T-helper 2 cell (primary cell): ENCODE measurements around the gene LHFPL3.
"Not testable (repeated sequence)": the region's sequence is repeated elsewhere in the genome, so short reads cannot be mapped to it uniquely, and the experiment has no call there.

ENCODE experiments used
- DNase-seq, 5 experiments: peaks; one replicate each; pipeline versions ENCODE4 v3.0.0 to v3.0.0-alpha.2; 2012 to 2022

The LHFPL3 gene

GRCh38 chr7:104903044-104903443 is 574.6 kb downstream of the LHFPL3 start:
- no peak for DNase-seq

GRCh38 chr7:104903846-104904245 is 575.4 kb downstream of the LHFPL3 start:
- no peak for DNase-seq

- no peak for DNase-seq
Measured at GRCh38 chr7:104906032-104906431, 577.6 kb downstream of the LHFPL3 start.

- DNase-seq, result no peak
Measured at GRCh38 chr7:104906556-104906955, 578.2 kb downstream of the LHFPL3 start.

GRCh38 chr7:104908636-104909035 is 580.2 kb downstream of the LHFPL3 start:
- no peak for DNase-seq

- no peak for DNase-seq
Measured at GRCh38 chr7:104909096-104909495, 580.7 kb downstream of the LHFPL3 start.

- no peak for DNase-seq
Measured at GRCh38 chr7:104914421-104914820, 586.0 kb downstream of the LHFPL3 start.

GRCh38 chr7:104921596-104921995 is 593.2 kb downstream of the LHFPL3 start:
- DNase-seq, result no peak

- no peak for DNase-seq
Measured at GRCh38 chr7:104922182-104923009, 594.0 kb downstream of the LHFPL3 start.

GRCh38 chr7:104923010-104923421 is 594.6 kb downstream of the LHFPL3 start:
- peak in 4 of 5 experiments; percentile 48 to 87 (median 54) for DNase-seq

GRCh38 chr7:104926189-104926588 is 597.8 kb downstream of the LHFPL3 start:
- not testable (repeated sequence) for DNase-seq

GRCh38 chr7:104926601-104927041 is 598.2 kb downstream of the LHFPL3 start:
- no peak for DNase-seq

- DNase-seq, result no peak
Measured at GRCh38 chr7:104927055-104927454, 598.7 kb downstream of the LHFPL3 start.

- no peak for DNase-seq
Measured at GRCh38 chr7:104928721-104929400, 600.5 kb downstream of the LHFPL3 start.

GRCh38 chr7:104929921-104930320 is 601.5 kb downstream of the LHFPL3 start:
- DNase-seq, result no peak

- DNase-seq, result no peak
Measured at GRCh38 chr7:104931181-104931781, 602.9 kb downstream of the LHFPL3 start.

GRCh38 chr7:104933022-104933421 is 604.6 kb downstream of the LHFPL3 start:
- DNase-seq, result no peak

- no peak for DNase-seq
Measured at GRCh38 chr7:104933521-104933988, 605.2 kb downstream of the LHFPL3 start.

GRCh38 chr7:104934665-104935064 is 606.3 kb downstream of the LHFPL3 start:
- DNase-seq, result no peak

- no peak for DNase-seq
Measured at GRCh38 chr7:104935276-104935675, 606.9 kb downstream of the LHFPL3 start.

GRCh38 chr7:104936546-104936945 is 608.1 kb downstream of the LHFPL3 start:
- no peak for DNase-seq

GRCh38 chr7:104937489-104937888 is 609.1 kb downstream of the LHFPL3 start:
- not testable (repeated sequence) for DNase-seq

- no peak for DNase-seq
Measured at GRCh38 chr7:104938741-104939390, 610.5 kb downstream of the LHFPL3 start.
